ENCODE measurements around the gene RNF11.
"Not testable (repeated sequence)": the region's sequence is repeated elsewhere in the genome, so short reads cannot be mapped to it uniquely, and the experiment has no call there.

RNF11 gene

GRCh38 chr1:51217101-51217500 lies 19.0 kb upstream of the RNF11 start:
- no peak for TF ChIP-seq CTCF (IDR thresholded peaks at IDR 0.05; ENCODE audit: insufficient read depth, low read length, poor library complexity, severe bottlenecking)
- TF ChIP-seq EZH2phosphoT487 (conservative IDR thresholded peaks at IDR 0.05; ENCODE audit: low read length) = no peak
- no peak overlapping the region for H3K4me3 ChIP-seq (ENCODE audit: insufficient read depth, low read length, poor library complexity, severe bottlenecking)

DNA sequence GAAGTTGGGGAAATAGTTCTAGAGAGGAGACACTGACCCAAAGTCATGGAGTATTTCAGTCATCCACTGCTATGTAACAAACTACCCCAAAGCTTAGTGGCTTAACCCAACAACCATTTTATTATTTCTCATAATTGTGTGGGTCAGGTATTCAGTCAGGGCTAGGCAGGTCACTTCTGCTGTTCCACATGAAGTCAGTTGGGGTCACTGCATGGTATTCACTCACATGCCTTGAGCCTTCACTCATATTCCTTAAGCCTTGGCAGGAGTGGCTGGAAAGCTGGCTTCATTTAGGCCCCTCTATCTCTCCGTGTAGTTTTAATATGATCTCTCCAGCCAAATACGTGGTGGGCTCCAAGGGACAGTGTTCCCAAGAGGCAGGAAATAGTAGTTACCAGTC lies 17.5 kb upstream of the RNF11 start:
- TF ChIP-seq CTCF (IDR thresholded peaks at IDR 0.05; ENCODE audit: insufficient read depth, low read length, poor library complexity, severe bottlenecking) (no peak), EZH2phosphoT487 (conservative IDR thresholded peaks at IDR 0.05; ENCODE audit: low read length) (no peak)
- Histone ChIP-seq H3K27ac (ENCODE audit: low read depth, low read length) (no peak overlapping the region), H3K4me2 (ENCODE audit: low read depth, low read length, poor library complexity, severe bottlenecking) (no peak overlapping the region), H3K9me3 (ENCODE audit: insufficient read depth, low read length) (no peaks in the 10 kb centered on the region), H3F3A (ENCODE audit: insufficient read depth) (no peaks in the 10 kb centered on the region), H3K36me3 (ENCODE audit: low read length) (no peaks in the 10 kb centered on the region), H3K9ac (ENCODE audit: low read length) (no peak overlapping the region), H3K4me3 (ENCODE audit: insufficient read depth, low read length, poor library complexity, severe bottlenecking) (no peak overlapping the region), H3K79me2 (ENCODE audit: insufficient read depth, low read length) (no peaks in the 10 kb centered on the region), H3K27me3 (ENCODE audit: low read length) (no peaks in the 10 kb centered on the region), H4K20me1 (ENCODE audit: low read depth, low read length) (no peaks in the 10 kb centered on the region), H3K9me2 (replicated peaks; ENCODE audit: insufficient read depth, low read length) (no peaks in the 10 kb centered on the region), H2AFZ (ENCODE audit: low read depth, low read length, severe bottlenecking) (no peak overlapping the region)

More at GRCh38 chr1:51217101-51217500, 19.0 kb upstream of the RNF11 start:
- H3K27ac ChIP-seq (ENCODE audit: low read depth, low read length) = no peak overlapping the region
- H3K27me3 ChIP-seq (ENCODE audit: low read length) = no peaks in the 10 kb centered on the region
- no peaks in the 10 kb centered on the region for H3K36me3 ChIP-seq (ENCODE audit: low read length)
- no peaks in the 10 kb centered on the region for H3K9me2 ChIP-seq (replicated peaks; ENCODE audit: insufficient read depth, low read length)
- H3K4me2 ChIP-seq (ENCODE audit: low read depth, low read length, poor library complexity, severe bottlenecking) = no peak overlapping the region
- H3F3A ChIP-seq (ENCODE audit: insufficient read depth) = no peaks in the 10 kb centered on the region
- H4K20me1 ChIP-seq (ENCODE audit: low read depth, low read length) = no peaks in the 10 kb centered on the region
- no peak overlapping the region for H2AFZ ChIP-seq (ENCODE audit: low read depth, low read length, severe bottlenecking)
- H3K9me3 ChIP-seq (ENCODE audit: insufficient read depth, low read length) = no peaks in the 10 kb centered on the region
- no peaks in the 10 kb centered on the region for H3K79me2 ChIP-seq (ENCODE audit: insufficient read depth, low read length)
- no peak overlapping the region for H3K9ac ChIP-seq (ENCODE audit: low read length)

- H3K4me3 ChIP-seq (ENCODE audit: insufficient read depth, low read length, poor library complexity, severe bottlenecking) = no peak overlapping the region
- TF ChIP-seq EZH2phosphoT487 (conservative IDR thresholded peaks at IDR 0.05; ENCODE audit: low read length) = no peak
- no peak for TF ChIP-seq CTCF (IDR thresholded peaks at IDR 0.05; ENCODE audit: insufficient read depth, low read length, poor library complexity, severe bottlenecking)
- H2AFZ ChIP-seq (ENCODE audit: low read depth, low read length, severe bottlenecking) = no peak overlapping the region
- H3F3A ChIP-seq (ENCODE audit: insufficient read depth) = no peaks in the 10 kb centered on the region
- no peaks in the 10 kb centered on the region for H3K27me3 ChIP-seq (ENCODE audit: low read length)
- H3K9me3 ChIP-seq (ENCODE audit: insufficient read depth, low read length) = no peaks in the 10 kb centered on the region
- no peaks in the 10 kb centered on the region for H3K9me2 ChIP-seq (replicated peaks; ENCODE audit: insufficient read depth, low read length)
- H3K27ac ChIP-seq (ENCODE audit: low read depth, low read length) = no peak overlapping the region
- H3K9ac ChIP-seq (ENCODE audit: low read length) = no peak overlapping the region
- H4K20me1 ChIP-seq (ENCODE audit: low read depth, low read length) = no peaks in the 10 kb centered on the region
- H3K79me2 ChIP-seq (ENCODE audit: insufficient read depth, low read length) = no peaks in the 10 kb centered on the region
- no peaks in the 10 kb centered on the region for H3K36me3 ChIP-seq (ENCODE audit: low read length)
- no peak overlapping the region for H3K4me2 ChIP-seq (ENCODE audit: low read depth, low read length, poor library complexity, severe bottlenecking)
Observed at GRCh38 chr1:51219022-51219421, 17.1 kb upstream of the RNF11 start.

DNA sequence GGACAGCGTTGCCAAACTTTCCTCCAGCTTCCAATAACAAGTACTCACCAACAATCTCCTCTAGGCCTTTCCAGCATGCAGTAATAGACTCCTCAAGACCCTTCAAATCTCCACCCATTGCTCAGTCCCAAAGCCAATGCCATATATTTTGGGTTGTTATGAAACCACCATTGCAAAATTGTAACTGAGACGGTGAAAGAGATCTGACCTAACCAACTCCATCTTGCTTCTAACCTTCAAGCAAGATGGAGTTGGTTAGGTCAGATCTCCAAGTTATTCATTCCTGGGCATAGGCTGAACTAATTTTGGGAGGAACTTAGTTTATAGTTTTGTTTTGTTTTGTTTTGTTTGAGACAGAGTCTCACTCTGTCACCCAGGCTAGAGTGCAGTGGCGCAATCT lies 14.5 kb upstream of the RNF11 start:
- not testable (repeated sequence) for H4K20me1 ChIP-seq (ENCODE audit: low read depth, low read length); H3K4me3 ChIP-seq (ENCODE audit: insufficient read depth, low read length, poor library complexity, severe bottlenecking); H3K27ac ChIP-seq (ENCODE audit: low read depth, low read length)

More for the DNA sequence above, 14.5 kb upstream of the RNF11 start:
- H3K79me2 ChIP-seq (ENCODE audit: insufficient read depth, low read length); H3K36me3 ChIP-seq (ENCODE audit: low read length); H3K9ac ChIP-seq (ENCODE audit: low read length); H3K4me2 ChIP-seq (ENCODE audit: low read depth, low read length, poor library complexity, severe bottlenecking); H3K9me2 ChIP-seq (replicated peaks; ENCODE audit: insufficient read depth, low read length); H3K27me3 ChIP-seq (ENCODE audit: low read length); H2AFZ ChIP-seq (ENCODE audit: low read depth, low read length, severe bottlenecking); H3K9me3 ChIP-seq (ENCODE audit: insufficient read depth, low read length); H3F3A ChIP-seq (ENCODE audit: insufficient read depth): not testable (repeated sequence)
